Gastroesophageal sphincter (tissue), 3 donors: ENCODE results near the gene ZBTB16.

Source experiments
- CTCF ChIP-seq, 4 experiments: fragments of 200-600 bp in 2 of 4; fragments of 450-650 bp in 2 of 4; sonication (generic) in 1 of 4; IDR thresholded peaks; one replicate each; pipeline ENCODE4 v1.5.1; 2017 to 2019; ENCODE audit warnings: antibody characterized with exemption in 4 of 4, mild to moderate bottlenecking in 2 of 4, moderate library complexity in 2 of 4
- EP300 ChIP-seq: sonication (generic); formaldehyde crosslinking; IDR thresholded peaks from one replicate; pipeline ENCODE4 v1.6.1; 2017; ENCODE audit warnings: antibody characterized with exemption, mild to moderate bottlenecking
- POLR2A ChIP-seq, 2 donors: fragments of 450-650 bp; IDR thresholded peaks; one replicate each; pipeline ENCODE4 v1.6.1; 2017; ENCODE audit warnings: antibody characterized with exemption in 2 of 2, mild to moderate bottlenecking in 2 of 2, moderate library complexity in 1 of 2
- POLR2AphosphoS5 ChIP-seq: sonication (generic); formaldehyde crosslinking; IDR thresholded peaks from one replicate; pipeline ENCODE4 v1.6.1; 2017; ENCODE audit warnings: antibody characterized with exemption

- TF ChIP-seq CTCF (IDR thresholded peaks at IDR 0.05) = no peak
- no peak for TF ChIP-seq EP300
- TF ChIP-seq POLR2A (IDR thresholded peaks at IDR 0.05) = no peak
- no peak for TF ChIP-seq POLR2AphosphoS5
Measured at GRCh38 chr11:114083391-114084252, 24.1 kb downstream of the ZBTB16 start.
